Measurements from ENCODE around the gene KRT39.

DNA sequence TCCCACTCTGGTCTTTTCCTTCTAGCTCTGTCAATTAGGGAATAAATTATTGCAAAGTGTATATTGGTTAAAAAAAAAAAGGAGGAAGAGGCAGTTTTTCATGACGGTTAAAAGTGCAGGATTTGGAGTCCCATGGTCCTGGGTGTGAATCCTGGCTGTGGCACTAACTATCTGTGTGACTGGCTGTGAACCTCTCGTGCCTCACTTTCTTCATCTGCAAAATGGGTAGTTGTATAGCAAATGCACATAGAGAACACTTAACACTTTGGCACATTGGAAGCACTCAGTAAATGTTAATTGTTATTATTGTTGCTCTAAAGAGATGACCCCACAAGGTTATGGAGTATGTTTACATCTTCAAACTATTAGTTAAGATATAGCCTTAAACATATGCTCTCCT, 18.8 kb downstream of the KRT39 start:
- TF ChIP-seq, protein P1, sequence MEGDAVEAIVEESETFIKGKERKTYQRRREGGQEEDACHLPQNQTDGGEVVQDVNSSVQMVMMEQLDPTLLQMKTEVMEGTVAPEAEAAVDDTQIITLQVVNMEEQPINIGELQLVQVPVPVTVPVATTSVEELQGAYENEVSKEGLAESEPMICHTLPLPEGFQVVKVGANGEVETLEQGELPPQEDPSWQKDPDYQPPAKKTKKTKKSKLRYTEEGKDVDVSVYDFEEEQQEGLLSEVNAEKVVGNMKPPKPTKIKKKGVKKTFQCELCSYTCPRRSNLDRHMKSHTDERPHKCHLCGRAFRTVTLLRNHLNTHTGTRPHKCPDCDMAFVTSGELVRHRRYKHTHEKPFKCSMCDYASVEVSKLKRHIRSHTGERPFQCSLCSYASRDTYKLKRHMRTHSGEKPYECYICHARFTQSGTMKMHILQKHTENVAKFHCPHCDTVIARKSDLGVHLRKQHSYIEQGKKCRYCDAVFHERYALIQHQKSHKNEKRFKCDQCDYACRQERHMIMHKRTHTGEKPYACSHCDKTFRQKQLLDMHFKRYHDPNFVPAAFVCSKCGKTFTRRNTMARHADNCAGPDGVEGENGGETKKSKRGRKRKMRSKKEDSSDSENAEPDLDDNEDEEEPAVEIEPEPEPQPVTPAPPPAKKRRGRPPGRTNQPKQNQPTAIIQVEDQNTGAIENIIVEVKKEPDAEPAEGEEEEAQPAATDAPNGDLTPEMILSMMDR (IDR thresholded peaks at IDR 0.05): no peak
- no peak for TF ChIP-seq ZFX (IDR thresholded peaks at IDR 0.05; ENCODE audit: borderline replicate concordance)

Data from 22Rv1 (cell line).